Retinal pigment epithelial cell (primary cell): ENCODE data around the gene MYZAP.
A peak's percentile ranks its signal among the peaks of the same experiment; 100 is the strongest.

Experiments used
- DNase-seq: peaks from one replicate; pipeline ENCODE4 v3.0.0-alpha.2; 2010; ENCODE audit warnings: low read depth
- H3K4me3 ChIP-seq: 2 replicates; pipeline ENCODE4 v1.5.1; 2011; ENCODE audit warnings: mild to moderate bottlenecking, low read length, control low read depth, moderate library complexity
- CTCF ChIP-seq: conservative IDR thresholded peaks from 2 replicates; pipeline ENCODE4 v1.5.1; 2011; ENCODE audit warnings: low read depth, low read length, control low read depth, inconsistent platforms

MYZAP gene

GRCh38 chr15:57561041-57561711, 30.5 kb upstream of the MYZAP start:
- no peak for DNase-seq

DNA sequence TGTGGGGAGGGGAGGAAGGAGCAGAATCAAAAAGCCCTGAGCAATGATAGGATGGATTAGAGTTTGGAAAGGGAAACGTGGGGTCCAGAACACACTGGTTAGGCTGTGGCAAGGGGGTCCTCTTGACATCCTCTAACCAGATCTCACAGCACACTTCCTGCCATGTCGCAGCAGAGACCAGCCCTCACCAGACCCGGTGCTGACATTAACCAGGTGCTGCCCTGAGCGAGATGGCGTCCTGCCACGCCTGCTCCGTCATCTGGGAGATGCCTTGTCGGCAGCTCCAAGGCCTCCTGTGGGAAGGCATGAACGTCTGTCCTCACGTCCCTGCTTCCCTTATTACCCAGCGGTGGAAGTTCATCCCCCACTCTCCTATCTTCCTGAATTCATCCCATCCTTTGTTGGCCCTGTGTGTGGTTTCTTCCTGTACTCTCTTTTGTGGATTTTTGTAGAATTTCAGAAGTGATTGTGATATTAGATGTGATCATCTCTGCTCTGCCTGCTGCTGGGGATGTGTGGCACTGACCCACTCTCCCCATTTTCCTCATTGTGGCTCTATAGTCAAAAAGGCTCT, 29.4 kb upstream of the MYZAP start:
- no peak for TF ChIP-seq CTCF
- DNase-seq = no peak
- H3K4me3 ChIP-seq = no peak overlapping the region

More at GRCh38 chr15:57561041-57561711, 30.5 kb upstream of the MYZAP start:
- H3K4me3 ChIP-seq = no peak overlapping the region
- peak; percentile 90 for TF ChIP-seq CTCF

DNA sequence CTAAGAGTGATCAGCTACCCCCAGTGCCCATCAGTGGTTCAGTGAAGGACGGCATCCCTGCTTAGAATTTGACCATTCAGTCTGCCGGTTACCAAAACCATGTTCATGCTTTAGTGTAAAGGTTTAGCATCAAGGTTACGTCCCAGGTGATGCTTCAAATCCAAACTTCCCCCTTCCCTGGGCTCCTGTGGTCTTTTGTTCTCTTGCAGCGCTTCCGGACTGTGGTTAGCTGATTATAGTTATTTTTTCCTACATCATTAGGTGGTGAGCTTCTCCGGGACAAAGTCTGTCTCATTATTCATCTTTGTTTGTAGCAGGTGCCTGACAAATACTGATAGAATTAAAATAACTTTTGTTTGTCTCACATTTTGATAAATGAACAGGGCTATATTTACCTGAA, 28.3 kb upstream of the MYZAP start:
- no peak for DNase-seq
- no peak for TF ChIP-seq CTCF
- H3K4me3 ChIP-seq = no peak overlapping the region

GRCh38 chr15:57565311-57565710, 26.4 kb upstream of the MYZAP start:
- H3K4me3 ChIP-seq = no peak overlapping the region
- no peak for TF ChIP-seq CTCF
- no peak for DNase-seq

- no peak overlapping the region for H3K4me3 ChIP-seq
- DNase-seq = no peak
- no peak for TF ChIP-seq CTCF
These were observed 24.9 kb upstream of the MYZAP start for GRCh38 chr15:57566834-57567233.

GRCh38 chr15:57567891-57568290, 23.8 kb upstream of the MYZAP start:
- H3K4me3 ChIP-seq = no peak overlapping the region
- no peak for DNase-seq
- TF ChIP-seq CTCF = no peak

DNA sequence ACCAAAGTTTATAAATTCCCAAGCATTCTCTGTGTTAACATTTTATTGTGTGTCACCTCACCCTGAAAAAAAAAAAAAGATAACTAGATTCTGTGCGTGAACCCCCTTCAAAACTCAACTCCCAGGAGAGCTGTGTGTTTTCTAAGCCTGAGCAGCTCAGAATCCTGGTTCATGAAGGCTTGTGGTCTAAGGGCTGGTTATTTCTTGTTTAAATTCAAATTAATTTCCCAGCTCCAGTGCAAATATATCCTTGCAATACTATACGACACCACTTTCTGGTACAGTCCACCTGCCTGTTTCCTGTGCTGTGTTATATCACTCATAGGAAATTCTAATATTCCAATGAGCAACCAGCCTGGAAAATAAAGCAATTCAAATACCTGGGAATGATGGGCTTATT, 23.4 kb upstream of the MYZAP start:
- H3K4me3 ChIP-seq = no peak overlapping the region
- no peak for DNase-seq
- TF ChIP-seq CTCF = no peak
